Central memory CD4-positive, alpha-beta T cell (primary cell): ENCODE data around the gene PRKAR1B.

Experiments used
- DNase-seq: peaks from one replicate; pipeline ENCODE4 v3.0.0; 2022

Gene PRKAR1B

GRCh38 chr7:690478-691360, 36.4 kb downstream of the PRKAR1B start:
- DNase-seq, result no peak

- DNase-seq, result no peak
These were observed 41.5 kb downstream of the PRKAR1B start for GRCh38 chr7:685540-685939.

- no peak for DNase-seq
These were observed 42.7 kb downstream of the PRKAR1B start for GRCh38 chr7:684416-684815.

- no peak for DNase-seq
These were observed 43.4 kb downstream of the PRKAR1B start for GRCh38 chr7:683526-684205.

- DNase-seq, result no peak
These were observed 44.3 kb downstream of the PRKAR1B start for GRCh38 chr7:682810-683209.

GRCh38 chr7:681551-682307, 45.4 kb downstream of the PRKAR1B start:
- DNase-seq, result no peak

GRCh38 chr7:680411-681127, 46.5 kb downstream of the PRKAR1B start:
- DNase-seq, result no peak

GRCh38 chr7:676972-677385, 50.1 kb downstream of the PRKAR1B start:
- DNase-seq, result no peak

GRCh38 chr7:676246-676971, 50.7 kb downstream of the PRKAR1B start:
- no peak for DNase-seq

- DNase-seq, result no peak
These were observed 52.3 kb downstream of the PRKAR1B start for GRCh38 chr7:674454-675410.

- no peak for DNase-seq
These were observed 53.2 kb downstream of the PRKAR1B start for GRCh38 chr7:673681-674453.

GRCh38 chr7:672891-673290, 54.2 kb downstream of the PRKAR1B start:
- no peak for DNase-seq

GRCh38 chr7:671415-672042, 55.6 kb downstream of the PRKAR1B start:
- no peak for DNase-seq

GRCh38 chr7:670501-671390, 56.3 kb downstream of the PRKAR1B start:
- no peak for DNase-seq

GRCh38 chr7:668958-669357, 58.1 kb downstream of the PRKAR1B start:
- DNase-seq, result no peak

- DNase-seq, result no peak
These were observed 58.7 kb downstream of the PRKAR1B start for GRCh38 chr7:668139-668931.

GRCh38 chr7:666454-667292, 60.4 kb downstream of the PRKAR1B start:
- DNase-seq, result no peak
